Activated CD8-positive, alpha-beta memory T cell treated with anti-CD3 and anti-CD28 coated beads, Interleukin-2, amount 10 ng/mL, durations not matched to agents 7 days and 5 days (primary cell): ENCODE data around the gene SURF2. TPM values are rescaled to one million over a fixed set of nuclear protein-coding genes. Genes with fewer than 3 reads are reported as not detected.

Experiments
- ATAC-seq: fragments of 150-1000 bp; cut with Tn5 transposase; one replicate; pipeline ENCODE4 v1.10.0; 2021; ENCODE audit warnings: moderate library complexity
- CTCF ChIA-PET: fragments of 350-600 bp; sonication (Branson Sonifier 250); formaldehyde crosslinking; loops from one replicate; lab custom pipeline; 2021; ENCODE audit warnings: antibody characterized with exemption; lab: Charles Lee
- DNase-seq: peaks from one replicate; pipeline ENCODE4 v3.0.0-alpha.2; 2020
- H3K27ac Mint-ChIP-seq: one replicate; pipeline ENCODE4 v1.8.0; 2021; ENCODE audit warnings: mild to moderate bottlenecking, mixed read lengths
- H3K27me3 Mint-ChIP-seq: one replicate; pipeline ENCODE4 v1.8.0; 2021; ENCODE audit warnings: mixed read lengths
- H3K36me3 Mint-ChIP-seq: one replicate; pipeline ENCODE4 v1.8.0; 2021; ENCODE audit warnings: mild to moderate bottlenecking, mixed read lengths
- H3K4me1 Mint-ChIP-seq: one replicate; pipeline ENCODE4 v1.8.0; 2021; ENCODE audit warnings: mixed read lengths
- H3K4me3 Mint-ChIP-seq: one replicate; pipeline ENCODE4 v1.8.0; 2021; ENCODE audit warnings: mild to moderate bottlenecking, moderate library complexity, mixed read lengths
- H3K9me3 Mint-ChIP-seq: one replicate; pipeline ENCODE4 v1.8.0; 2022; ENCODE audit warnings: low read depth, mixed read lengths
- total RNA-seq, 2 experiments: library from RNA; stranded (reverse); gene quantifications; one replicate each; pipeline ENCODE4 v1.2.3, GENCODE V29; 2021

The SURF2 gene
- total RNA-seq, 2 experiments from 2014 or later = 14.9 to 23.2 TPM

DNA sequence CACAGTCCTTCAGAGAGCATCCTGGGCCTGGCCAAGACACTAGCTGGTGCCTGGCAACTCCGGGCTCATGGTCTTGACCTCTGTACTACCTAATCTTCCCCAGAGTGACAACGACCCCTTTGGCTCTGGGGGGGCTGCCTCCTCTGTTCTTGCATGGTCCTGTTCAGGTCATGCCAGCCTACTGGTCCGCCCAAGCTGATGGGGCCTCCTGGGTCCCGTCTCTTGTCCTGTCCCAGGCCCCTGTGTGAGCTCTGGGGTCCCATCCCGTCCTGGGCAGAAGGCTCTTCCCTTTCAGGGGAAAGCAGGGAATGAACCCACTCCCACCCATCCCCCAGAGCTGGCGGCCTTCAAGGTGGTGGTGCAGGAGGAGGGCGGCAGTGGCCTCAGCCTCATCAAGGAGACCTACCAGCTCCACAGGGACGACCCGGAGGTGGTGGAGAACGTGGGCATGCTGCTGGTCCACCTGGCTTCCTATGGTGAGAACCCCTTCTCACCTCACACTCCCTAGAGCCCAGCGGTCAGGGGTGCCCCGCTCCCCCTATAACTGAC lies 48.2 kb downstream of the SURF2 start:
- Mint-ChIP-seq H3K27ac (no peak overlapping the region), H3K4me3 (no peak overlapping the region), H3K27me3 (no peaks in the 10 kb centered on the region), H3K9me3 (no peaks in the 10 kb centered on the region), H3K36me3 (peaks cover 11% of the 10 kb centered on the region), H3K4me1 (peaks cover 17% of the 10 kb centered on the region)
- CTCF ChIA-PET = interaction anchor here (0.7 to 3.2 kb wide), 10 partner anchors 9 to 217 kb away, joined by 3 to 17 read pairs (median 4); partner anchors contain the start of genes SURF1 and SURF2
- ATAC-seq (no peak), DNase-seq (no peak)

DNA sequence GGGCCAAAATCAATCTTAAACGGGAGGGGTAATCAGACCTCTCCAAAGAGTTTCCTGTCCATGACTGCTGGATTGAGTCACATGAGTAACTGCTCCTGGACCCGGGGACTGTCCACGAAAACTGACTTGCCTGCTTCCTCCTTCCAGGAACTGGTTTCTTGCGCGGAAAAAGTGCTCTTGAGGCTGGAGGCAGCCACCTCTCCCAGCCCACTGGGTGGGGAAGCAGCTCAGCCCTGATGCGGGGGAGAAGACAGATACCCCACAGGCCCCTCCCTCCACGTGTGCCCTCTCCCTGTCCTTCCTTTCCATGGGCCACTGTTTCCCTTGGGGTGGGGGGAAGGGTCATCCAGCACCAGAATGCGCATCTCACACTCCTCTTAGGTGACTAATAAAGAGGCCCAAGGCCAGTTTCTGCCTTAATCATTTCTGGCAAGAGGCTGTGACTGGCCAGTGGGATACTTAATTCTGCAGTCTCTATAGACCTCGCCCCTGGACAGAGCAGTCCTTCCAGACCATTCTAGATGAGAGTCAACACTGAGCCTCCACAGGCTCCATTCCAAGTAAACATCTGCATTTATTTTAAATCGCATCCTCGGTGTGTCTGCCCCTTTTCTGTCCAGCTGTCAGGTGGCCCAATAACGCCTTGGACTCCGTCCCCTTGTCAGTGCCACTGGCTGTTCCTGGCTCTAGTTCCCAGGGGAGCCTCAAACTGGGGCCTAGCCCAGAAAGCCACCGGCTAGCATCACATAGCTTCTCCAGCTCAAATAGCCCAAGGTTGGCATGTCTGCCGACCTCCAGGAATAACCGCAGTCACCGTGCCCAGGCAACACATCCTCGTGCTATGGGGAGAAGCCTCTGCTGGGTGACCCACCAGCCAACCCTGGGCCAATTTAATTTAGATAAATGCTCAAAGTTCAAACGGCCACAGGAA lies 49.4 kb downstream of the SURF2 start:
- H3K9me3 Mint-ChIP-seq = no peaks in the 10 kb centered on the region
- DNase-seq (no peak), ATAC-seq (no peak)
- H3K4me3 Mint-ChIP-seq = no peak overlapping the region
- peaks cover 20% of the 10 kb centered on the region for H3K36me3 Mint-ChIP-seq
- no peaks in the 10 kb centered on the region for H3K27me3 Mint-ChIP-seq
- H3K27ac Mint-ChIP-seq = no peak overlapping the region
- CTCF ChIA-PET = interaction anchor here (0.8 to 3.2 kb wide), 11 partner anchors 9 to 230 kb away, joined by 3 to 17 read pairs (median 4); partner anchors contain the start of genes SLC2A6, SURF1 and SURF2
- peaks cover 17% of the 10 kb centered on the region for H3K4me1 Mint-ChIP-seq

GRCh38 chr9:133406480-133407307 lies 50.3 kb downstream of the SURF2 start:
- Mint-ChIP-seq H3K4me1 (peaks cover 17% of the 10 kb centered on the region), H3K36me3 (peaks cover 22% of the 10 kb centered on the region), H3K4me3 (no peak overlapping the region), H3K9me3 (no peaks in the 10 kb centered on the region), H3K27me3 (no peaks in the 10 kb centered on the region), H3K27ac (peak overlapping the region; percentile 67)
- peak; percentile 92 for ATAC-seq
- peak; percentile 89 for DNase-seq
- CTCF ChIA-PET = interaction anchor here (0.8 to 2.7 kb wide), 9 partner anchors 8 to 231 kb away, joined by 3 to 14 read pairs (median 4); partner anchors contain the start of genes SLC2A6, SURF1 and SURF2

DNA sequence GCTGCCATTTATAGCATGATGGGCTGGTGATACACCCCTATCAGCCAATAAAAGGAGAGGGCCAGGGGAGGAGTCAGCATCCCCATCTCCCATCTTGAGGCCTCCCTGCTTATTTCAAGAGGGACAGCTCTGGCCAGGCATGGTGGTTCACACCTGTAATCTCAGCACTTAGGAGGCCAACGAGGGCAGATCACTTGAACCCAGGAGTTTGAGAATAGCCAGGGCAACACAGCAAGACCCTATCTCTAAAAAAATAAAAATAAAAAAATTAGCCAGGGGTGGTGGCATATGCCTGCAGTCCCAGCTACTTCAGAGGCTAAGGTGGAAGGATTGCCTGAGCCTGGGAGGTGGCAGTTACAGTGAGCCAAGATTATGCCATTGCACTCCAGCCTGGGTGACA lies 51.7 kb downstream of the SURF2 start:
- no peak for DNase-seq
- no peak overlapping the region for H3K4me3 Mint-ChIP-seq
- H3K27ac Mint-ChIP-seq = no peak overlapping the region
- CTCF ChIA-PET = interaction anchor here (1.6 kb wide), 1 partner anchor 9 kb away, joined by 8 read pairs; no protein-coding TSS in a partner anchor
- no peaks in the 10 kb centered on the region for H3K27me3 Mint-ChIP-seq
- peaks cover 27% of the 10 kb centered on the region for H3K36me3 Mint-ChIP-seq
- peaks cover 16% of the 10 kb centered on the region for H3K4me1 Mint-ChIP-seq
- no peak for ATAC-seq
- no peaks in the 10 kb centered on the region for H3K9me3 Mint-ChIP-seq

Other genes with a start within 250 kb of the SURF2 start
- 100 to 1,000 TPM; 103 to 114 TPM for gene RALGDS, start 235.3 kb upstream of the SURF2 start, total RNA-seq
- 1 to 10 TPM; 3.9 to 5.7 TPM for gene GBGT1, start 192.6 kb upstream of the SURF2 start, total RNA-seq
- gene OBP2B, start 147.3 kb upstream of the SURF2 start, total RNA-seq = not detected
- not detected for gene ABO, start 81.3 kb upstream of the SURF2 start, total RNA-seq
- 10 to 100 TPM; 12.9 to 16.5 TPM for gene SURF6, start 20.4 kb upstream of the SURF2 start, total RNA-seq
- 10 to 100 TPM; 28.8 to 35.9 TPM for gene MED22, start 8.4 kb upstream of the SURF2 start, total RNA-seq
- gene RPL7A, start 8.3 kb upstream of the SURF2 start, total RNA-seq = 1,000 to 10,000 TPM; 1,729 to 2,113 TPM
- gene SURF1, start 63 bp upstream of the SURF2 start, total RNA-seq = 10 to 100 TPM; 35.4 to 35.6 TPM
- gene SURF4, start 19.5 kb downstream of the SURF2 start, total RNA-seq = 100 to 1,000 TPM; 218 to 304 TPM
- 1 to 10 TPM in 1 of 2 experiments, under 1 TPM in 1; 0.20 to 1.4 TPM for gene STKLD1, start 19.8 kb downstream of the SURF2 start, total RNA-seq
- 10 to 100 TPM; 27.5 to 34.1 TPM for gene REXO4, start 61.5 kb downstream of the SURF2 start, total RNA-seq
- gene ADAMTS13, start 65.8 kb downstream of the SURF2 start, total RNA-seq = 1 to 10 TPM; 2.6 to 2.7 TPM
- 1 to 10 TPM in 1 of 2 experiments, under 1 TPM in 1; 0.38 to 1.1 TPM for gene CACFD1, start 103.4 kb downstream of the SURF2 start, total RNA-seq
- 1 to 10 TPM; 5.5 to 9.9 TPM for gene SLC2A6, start 122.5 kb downstream of the SURF2 start, total RNA-seq
- gene MYMK, start 168.4 kb downstream of the SURF2 start, total RNA-seq = not detected
- not detected for gene ADAMTSL2, start 178.2 kb downstream of the SURF2 start, total RNA-seq